NCI-H2196 treated with DMSO at 0.1 percent for 48 hours (cell line): ENCODE measurements around the gene DAZAP1.

ENCODE experiments used
- DNase-seq: peaks from one replicate; lab custom pipeline; 2025; ENCODE audit not compliant: unreplicated experiment; lab: John Stamatoyannopoulos, UW

Gene DAZAP1

DNA sequence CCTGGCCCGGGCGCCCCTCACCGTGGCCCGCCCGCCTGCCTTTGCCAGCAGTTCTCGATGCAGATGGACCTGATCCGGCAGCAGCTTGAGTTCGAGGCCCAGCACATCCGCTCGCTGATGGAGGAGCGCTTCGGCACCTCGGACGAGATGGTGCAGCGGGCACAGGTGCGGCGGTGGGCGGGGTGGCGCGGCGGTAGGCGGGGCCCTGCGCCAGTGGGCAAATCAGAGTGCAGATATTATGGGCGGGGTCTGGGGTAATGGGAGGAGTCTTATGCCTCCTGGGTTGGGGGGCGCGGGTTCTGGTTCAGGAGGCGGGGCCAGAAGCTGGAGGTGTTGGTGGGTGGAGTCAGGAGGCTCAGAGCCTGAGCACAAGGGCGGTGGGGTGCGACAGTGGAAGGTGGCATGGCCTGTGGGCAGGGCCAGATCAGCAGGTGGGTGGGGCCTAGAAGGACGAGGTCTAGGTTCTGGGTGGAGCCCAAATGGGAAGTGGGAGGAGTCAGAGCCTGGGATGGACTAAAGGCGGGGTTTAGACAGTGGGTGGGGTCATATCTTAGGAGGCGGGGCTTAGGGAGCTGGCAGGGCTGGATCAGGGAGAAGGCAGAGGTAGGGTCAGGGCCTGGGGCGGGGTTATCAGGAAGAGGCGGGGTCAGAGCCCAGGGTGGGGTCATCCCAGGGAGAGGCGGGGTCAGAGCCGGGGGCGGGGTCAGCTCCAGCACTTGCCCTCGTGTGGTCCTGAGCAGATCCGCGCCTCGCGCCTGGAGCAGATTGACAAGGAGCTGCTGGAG is 48.1 kb downstream of the DAZAP1 start:
- DNase-seq = peak; percentile 98

DNA sequence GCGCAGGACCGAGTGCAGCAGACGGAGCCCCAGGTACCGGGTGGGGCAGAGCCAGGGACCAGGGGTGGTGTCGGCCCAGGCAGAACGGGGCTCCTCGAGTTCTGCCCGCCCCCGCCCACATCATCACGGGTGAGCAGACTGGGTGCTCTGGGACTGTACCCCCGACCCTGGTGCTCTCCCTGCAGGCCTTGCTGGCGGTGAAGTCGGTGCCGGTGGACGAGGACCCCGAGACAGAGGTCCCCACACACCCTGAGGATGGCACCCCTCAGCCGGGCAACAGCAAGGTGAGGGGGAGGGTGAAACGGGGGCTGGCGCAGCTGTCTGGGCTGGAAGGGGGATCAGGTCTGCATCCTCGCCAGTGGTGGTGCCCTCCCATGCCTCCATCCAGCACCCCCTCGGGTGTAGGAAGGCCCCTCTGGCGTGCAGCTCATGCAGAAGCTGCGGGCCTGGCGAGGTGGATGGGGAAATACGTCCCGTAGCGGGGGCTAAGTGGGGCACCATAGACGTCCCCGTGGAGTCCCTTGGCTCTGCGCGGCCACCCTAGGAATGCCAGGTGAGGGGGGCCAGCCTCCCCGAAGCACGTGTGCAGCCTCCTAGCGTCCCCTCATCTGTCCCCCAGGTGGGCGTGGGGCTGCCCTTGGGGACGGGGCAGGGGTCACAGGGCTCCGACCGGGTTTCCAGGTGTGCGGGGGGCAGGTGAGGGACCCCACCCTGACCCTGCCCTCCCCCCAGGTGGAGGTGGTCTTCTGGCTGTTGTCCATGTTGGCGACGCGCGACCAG is 48.9 kb downstream of the DAZAP1 start:
- no peak for DNase-seq

DNA sequence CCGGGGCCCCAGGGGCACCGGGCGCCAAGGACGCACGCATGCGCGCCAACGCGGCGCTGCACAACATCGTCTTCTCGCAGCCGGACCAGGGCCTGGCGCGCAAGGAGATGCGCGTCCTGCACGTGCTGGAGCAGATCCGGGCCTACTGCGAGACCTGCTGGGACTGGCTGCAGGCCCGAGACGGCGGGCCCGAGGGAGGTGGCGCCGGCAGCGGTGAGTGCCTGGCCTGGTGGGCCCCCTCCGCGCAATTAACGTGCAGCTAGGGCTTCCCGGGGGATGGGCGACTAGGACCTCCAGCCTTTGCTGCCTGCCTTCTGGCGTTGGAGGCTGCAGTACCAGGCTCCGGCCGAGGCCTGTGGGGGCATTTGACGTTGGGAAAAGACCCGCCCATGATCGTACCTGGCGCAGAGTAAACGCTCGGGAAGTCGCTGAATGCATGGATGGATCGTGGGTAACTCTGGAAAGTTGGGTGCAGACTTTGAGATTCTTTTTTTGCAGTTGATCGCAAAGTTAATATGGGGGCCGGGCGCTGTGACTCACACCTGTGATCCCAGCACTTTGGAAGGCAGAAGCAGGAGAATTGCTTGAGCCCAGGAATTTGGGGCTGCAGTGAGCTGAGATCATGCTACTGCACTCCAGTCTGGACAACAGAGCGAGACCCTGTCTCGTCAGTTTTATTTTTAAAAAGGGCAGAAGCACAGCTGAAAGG is 49.8 kb downstream of the DAZAP1 start:
- DNase-seq = no peak

DNA sequence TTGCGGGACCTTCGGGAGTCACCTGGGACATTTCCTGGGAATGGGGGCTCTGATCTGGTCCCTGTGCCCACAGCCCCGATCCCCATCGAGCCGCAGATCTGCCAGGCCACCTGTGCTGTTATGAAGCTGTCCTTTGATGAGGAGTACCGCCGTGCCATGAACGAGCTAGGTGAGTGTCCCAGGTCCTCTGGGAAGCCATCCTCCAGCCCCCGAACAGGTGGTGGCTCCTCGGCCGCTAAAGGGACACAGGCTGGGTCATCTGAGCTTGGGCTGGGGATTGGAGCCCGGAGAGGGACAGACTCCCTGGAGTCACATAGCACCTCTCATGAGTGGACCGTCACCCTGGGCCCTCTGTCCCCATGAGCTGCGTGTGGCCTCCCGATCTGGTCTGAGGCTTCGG is 50.5 kb downstream of the DAZAP1 start:
- no peak for DNase-seq

DNA sequence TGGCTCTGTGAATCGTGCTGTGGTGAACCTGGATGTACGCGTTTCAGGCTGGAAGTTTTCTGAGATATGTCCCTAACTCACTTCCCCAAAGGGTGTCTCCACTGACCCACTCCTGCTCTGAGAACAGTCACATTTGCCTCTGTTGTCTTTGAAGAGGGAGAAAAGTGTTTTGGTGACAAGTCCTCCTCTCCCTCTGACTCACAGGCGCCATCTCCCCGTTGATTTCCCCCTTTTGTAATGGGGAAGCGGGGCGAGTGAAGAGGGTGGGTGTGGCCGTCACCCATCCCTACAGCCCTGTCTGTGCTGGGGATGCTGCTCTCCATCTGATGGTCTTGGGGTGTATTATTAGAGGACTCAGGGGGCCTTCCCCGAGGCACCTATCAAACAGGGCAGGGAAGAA is 52.1 kb downstream of the DAZAP1 start:
- DNase-seq = no peak

GRCh38 chr19:1460033-1460995 is 52.9 kb downstream of the DAZAP1 start:
- no peak for DNase-seq

- no peak for DNase-seq
These were observed 54.5 kb downstream of the DAZAP1 start for GRCh38 chr19:1461862-1462261.

- no peak for DNase-seq
These were observed 58.0 kb downstream of the DAZAP1 start for GRCh38 chr19:1465191-1466016.

GRCh38 chr19:1466018-1466460 is 58.7 kb downstream of the DAZAP1 start:
- DNase-seq = no peak

DNA sequence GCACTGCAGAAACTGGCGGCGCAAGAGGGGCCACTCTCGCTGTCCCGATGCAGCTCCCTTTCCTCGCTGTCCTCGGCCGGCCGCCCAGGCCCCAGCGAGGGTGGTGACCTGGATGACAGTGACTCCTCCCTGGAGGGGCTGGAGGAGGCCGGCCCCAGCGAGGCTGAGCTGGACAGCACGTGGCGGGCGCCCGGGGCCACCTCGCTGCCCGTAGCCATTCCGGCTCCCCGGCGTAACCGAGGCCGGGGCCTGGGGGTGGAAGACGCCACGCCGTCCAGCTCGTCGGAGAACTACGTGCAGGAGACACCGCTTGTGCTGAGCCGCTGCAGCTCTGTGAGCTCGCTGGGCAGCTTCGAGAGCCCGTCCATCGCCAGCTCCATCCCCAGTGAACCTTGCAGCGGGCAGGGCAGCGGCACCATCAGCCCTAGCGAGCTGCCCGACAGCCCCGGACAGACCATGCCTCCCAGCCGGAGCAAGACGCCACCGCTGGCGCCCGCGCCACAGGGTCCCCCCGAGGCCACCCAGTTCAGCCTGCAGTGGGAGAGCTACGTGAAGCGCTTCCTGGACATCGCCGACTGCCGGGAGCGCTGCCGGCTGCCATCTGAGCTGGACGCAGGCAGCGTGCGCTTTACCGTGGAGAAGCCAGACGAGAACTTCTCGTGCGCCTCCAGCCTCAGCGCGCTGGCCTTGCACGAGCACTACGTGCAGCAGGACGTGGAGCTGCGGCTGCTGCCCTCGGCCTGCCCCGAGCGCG is 59.3 kb downstream of the DAZAP1 start:
- no peak for DNase-seq

GRCh38 chr19:1467215-1467489 is 59.8 kb downstream of the DAZAP1 start:
- DNase-seq = no peak

GRCh38 chr19:1467490-1468273 is 60.3 kb downstream of the DAZAP1 start:
- no peak for DNase-seq

DNA sequence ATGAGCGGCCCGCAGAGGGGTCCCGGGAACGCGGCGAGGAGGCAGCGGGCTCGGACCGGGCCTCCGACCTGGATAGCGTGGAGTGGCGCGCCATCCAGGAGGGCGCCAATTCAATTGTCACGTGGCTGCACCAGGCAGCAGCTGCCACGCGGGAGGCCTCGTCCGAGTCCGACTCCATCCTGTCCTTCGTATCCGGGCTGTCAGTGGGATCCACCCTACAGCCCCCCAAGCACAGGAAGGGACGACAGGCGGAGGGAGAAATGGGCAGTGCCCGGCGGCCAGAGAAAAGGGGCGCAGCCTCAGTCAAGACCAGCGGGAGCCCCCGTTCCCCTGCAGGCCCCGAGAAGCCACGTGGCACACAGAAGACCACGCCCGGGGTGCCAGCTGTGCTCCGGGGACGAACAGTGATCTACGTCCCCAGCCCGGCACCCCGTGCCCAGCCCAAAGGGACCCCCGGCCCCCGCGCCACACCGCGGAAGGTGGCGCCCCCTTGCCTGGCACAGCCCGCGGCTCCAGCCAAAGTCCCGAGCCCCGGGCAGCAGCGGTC is 61.0 kb downstream of the DAZAP1 start:
- no peak for DNase-seq

- DNase-seq = no peak
These were observed 61.5 kb downstream of the DAZAP1 start for GRCh38 chr19:1468821-1469254.

DNA sequence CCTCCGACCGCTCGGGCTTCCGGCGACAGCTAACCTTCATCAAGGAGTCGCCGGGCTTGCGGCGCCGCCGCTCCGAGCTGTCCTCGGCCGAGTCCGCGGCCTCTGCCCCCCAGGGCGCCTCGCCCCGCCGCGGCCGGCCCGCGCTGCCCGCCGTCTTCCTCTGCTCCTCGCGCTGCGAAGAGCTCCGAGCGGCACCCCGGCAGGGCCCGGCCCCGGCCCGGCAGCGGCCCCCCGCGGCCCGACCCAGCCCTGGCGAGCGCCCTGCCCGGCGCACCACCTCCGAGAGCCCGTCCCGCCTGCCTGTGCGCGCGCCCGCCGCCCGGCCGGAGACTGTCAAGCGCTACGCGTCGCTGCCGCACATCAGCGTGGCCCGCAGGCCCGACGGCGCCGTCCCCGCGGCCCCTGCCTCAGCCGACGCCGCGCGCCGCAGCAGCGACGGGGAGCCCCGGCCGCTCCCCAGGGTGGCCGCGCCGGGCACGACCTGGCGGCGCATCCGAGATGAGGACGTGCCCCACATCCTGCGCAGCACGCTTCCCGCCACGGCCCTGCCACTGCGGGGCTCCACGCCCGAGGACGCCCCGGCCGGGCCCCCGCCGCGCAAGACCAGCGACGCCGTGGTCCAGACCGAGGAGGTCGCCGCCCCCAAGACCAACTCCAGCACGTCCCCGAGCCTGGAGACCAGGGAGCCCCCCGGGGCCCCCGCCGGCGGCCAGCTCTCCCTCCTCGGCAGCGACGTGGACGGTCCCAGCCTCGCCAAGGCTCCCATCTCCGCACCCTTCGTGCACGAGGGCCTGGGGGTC is 62.1 kb downstream of the DAZAP1 start:
- no peak for DNase-seq

GRCh38 chr19:1470055-1470304 is 62.6 kb downstream of the DAZAP1 start:
- DNase-seq = no peak

DNA sequence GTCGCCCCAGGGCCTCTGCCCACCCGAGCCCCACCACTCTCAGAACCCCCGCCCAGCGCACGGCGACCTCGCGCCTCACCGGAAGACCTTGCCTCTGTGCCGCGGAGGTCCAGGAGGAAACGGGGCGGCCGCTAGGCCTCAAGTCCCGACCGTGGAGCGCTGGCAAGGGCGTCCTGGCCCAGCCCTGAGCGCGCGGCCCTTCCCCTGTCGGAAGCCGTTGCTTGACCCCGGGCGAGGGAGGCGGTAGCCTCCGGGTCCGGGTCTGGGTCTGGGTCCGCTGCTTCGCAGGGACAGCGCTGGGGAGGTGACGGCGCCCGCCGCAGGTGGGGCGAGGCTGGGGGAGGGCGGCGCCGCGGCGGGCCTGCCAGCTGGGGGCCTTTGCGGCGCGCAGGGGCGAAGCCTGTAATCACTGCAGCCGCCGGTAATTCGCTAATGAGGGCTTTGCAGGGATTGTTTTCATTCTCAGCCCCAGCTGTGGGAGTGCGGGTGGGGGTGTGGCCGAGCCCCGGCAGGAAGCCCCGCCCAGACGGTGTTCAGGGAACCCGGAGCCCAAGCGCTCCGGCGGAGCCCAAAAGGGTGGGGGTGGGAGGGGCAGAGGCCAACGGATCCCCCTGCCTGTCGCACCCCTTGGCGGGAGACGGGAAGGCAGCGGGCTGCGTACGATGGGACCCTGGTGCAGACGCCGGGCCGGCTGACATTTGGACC is 63.1 kb downstream of the DAZAP1 start:
- DNase-seq = peak; percentile 60
